DND-41 (cell line): Measurements from ENCODE around the gene C6orf132.

ENCODE experiments used
- ATAC-seq: fragments of 200-7000 bp; cut with Tn5 transposase; 3 replicates; pipeline ENCODE4 v1.9.1; 2021; ENCODE audit warnings: low read depth; ENCODE audit not compliant: insufficient read depth
- DNase-seq: peaks from one replicate; pipeline ENCODE4 v3.0.0-alpha.2; 2020
- H2AFZ ChIP-seq: 2 replicates; pipeline ENCODE4 v1.6.0; 2012; ENCODE audit warnings: low read depth, low read length
- H3K27ac ChIP-seq: 2 replicates; pipeline ENCODE4 v1.5.1; 2012; ENCODE audit warnings: low read length, inconsistent platforms
- H3K27me3 ChIP-seq: fragments of 200-600 bp; sonication (generic); 2 replicates; pipeline ENCODE4 v1.6.0; 2012; ENCODE audit warnings: low read length, mild to moderate bottlenecking, inconsistent platforms; ENCODE audit not compliant: insufficient read depth, poor library complexity
- H3K36me3 ChIP-seq: 2 replicates; pipeline ENCODE4 v1.5.1; 2012; ENCODE audit warnings: low read length, inconsistent platforms; ENCODE audit not compliant: insufficient read depth
- H3K4me1 ChIP-seq: 2 replicates; pipeline ENCODE4 v1.5.1; 2012; ENCODE audit warnings: mild to moderate bottlenecking, low read length; ENCODE audit not compliant: insufficient read depth
- H3K4me2 ChIP-seq: 2 replicates; pipeline ENCODE4 v1.6.0; 2012; ENCODE audit warnings: mild to moderate bottlenecking, moderate library complexity, low read length, inconsistent platforms; ENCODE audit not compliant: insufficient read depth
- H3K4me3 ChIP-seq, 2 experiments: fragments of 200-600 bp in 1 of 2; shearing (Covaris generic) in 1 of 2; 2 replicates each; pipeline ENCODE4 v1.5.1; 2012 to 2016; ENCODE audit warnings: inconsistent platforms in 2 of 2, low read length in 2 of 2, mild to moderate bottlenecking in 2 of 2, low read depth in 1 of 2, moderate library complexity in 1 of 2
- H3K79me2 ChIP-seq: 2 replicates; pipeline ENCODE4 v1.6.0; 2012; ENCODE audit warnings: low read length, inconsistent platforms; ENCODE audit not compliant: insufficient read depth
- H3K9ac ChIP-seq: 2 replicates; pipeline ENCODE4 v1.6.0; 2012; ENCODE audit warnings: low read depth, mild to moderate bottlenecking, inconsistent platforms, low read length, moderate library complexity
- H3K9me3 ChIP-seq: 2 replicates; pipeline ENCODE4 v1.5.1; 2012; ENCODE audit warnings: low read length, moderate library complexity, mild to moderate bottlenecking, inconsistent platforms; ENCODE audit not compliant: insufficient read depth, severe bottlenecking
- H4K20me1 ChIP-seq: 2 replicates; pipeline ENCODE4 v1.6.0; 2012; ENCODE audit warnings: low read length; ENCODE audit not compliant: insufficient read depth
- EZH2 ChIP-seq: IDR thresholded peaks from 3 replicates; pipeline ENCODE4 v1.6.1; 2012; ENCODE audit warnings: borderline replicate concordance, low read depth, mild to moderate bottlenecking, moderate library complexity, low read length, inconsistent platforms; ENCODE audit not compliant: severe bottlenecking
- TF ChIP-seq, protein P1 (sequence below): IDR thresholded peaks from 2 replicates; pipeline ENCODE4 v1.5.1; 2012; ENCODE audit warnings: borderline replicate concordance, low read length, moderate library complexity, mild to moderate bottlenecking; ENCODE audit not compliant: poor library complexity, severe bottlenecking; ENCODE audit errors: extremely low read depth

C6orf132 gene

DNA sequence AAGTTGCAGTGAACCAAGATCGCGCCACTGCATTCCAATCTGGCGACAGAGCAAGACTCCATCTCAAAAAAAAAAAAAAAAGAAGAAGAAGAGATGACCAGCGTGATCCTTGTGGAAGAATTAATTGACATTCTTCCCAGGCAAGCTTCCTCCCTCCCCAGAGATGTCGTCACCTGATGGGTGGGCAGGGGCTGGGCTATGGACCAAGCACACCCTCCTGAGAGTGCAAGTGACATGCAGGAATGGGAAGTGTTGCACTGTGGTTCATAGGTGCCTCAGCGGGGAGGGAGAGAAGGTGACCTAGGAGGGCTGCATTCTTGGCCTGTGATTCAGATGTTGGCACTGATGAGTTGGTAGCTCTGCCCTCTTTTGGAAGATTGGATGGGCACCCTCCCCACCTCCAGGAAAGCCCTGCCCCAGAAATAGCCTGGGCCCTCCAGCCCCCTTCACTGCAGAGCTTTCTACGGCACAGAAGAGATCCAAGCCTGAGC is 54.3 kb downstream of the C6orf132 start:
- Histone ChIP-seq H3K4me2 (no peak overlapping the region), H3K79me2 (no peaks in the 10 kb centered on the region), H4K20me1 (no peaks in the 10 kb centered on the region), H3K4me1 (no peaks in the 10 kb centered on the region), H3K4me3 (no peak overlapping the region), H3K9me3 (no peaks in the 10 kb centered on the region), H3K27ac (no peak overlapping the region), H3K27me3 (no peaks in the 10 kb centered on the region), H2AFZ (no peak overlapping the region), H3K36me3 (peaks cover 4% of the 10 kb centered on the region; the same call in 1 of the 2 replicates), H3K9ac (no peak overlapping the region)
- TF ChIP-seq, protein P1, sequence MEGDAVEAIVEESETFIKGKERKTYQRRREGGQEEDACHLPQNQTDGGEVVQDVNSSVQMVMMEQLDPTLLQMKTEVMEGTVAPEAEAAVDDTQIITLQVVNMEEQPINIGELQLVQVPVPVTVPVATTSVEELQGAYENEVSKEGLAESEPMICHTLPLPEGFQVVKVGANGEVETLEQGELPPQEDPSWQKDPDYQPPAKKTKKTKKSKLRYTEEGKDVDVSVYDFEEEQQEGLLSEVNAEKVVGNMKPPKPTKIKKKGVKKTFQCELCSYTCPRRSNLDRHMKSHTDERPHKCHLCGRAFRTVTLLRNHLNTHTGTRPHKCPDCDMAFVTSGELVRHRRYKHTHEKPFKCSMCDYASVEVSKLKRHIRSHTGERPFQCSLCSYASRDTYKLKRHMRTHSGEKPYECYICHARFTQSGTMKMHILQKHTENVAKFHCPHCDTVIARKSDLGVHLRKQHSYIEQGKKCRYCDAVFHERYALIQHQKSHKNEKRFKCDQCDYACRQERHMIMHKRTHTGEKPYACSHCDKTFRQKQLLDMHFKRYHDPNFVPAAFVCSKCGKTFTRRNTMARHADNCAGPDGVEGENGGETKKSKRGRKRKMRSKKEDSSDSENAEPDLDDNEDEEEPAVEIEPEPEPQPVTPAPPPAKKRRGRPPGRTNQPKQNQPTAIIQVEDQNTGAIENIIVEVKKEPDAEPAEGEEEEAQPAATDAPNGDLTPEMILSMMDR: no peak
- TF ChIP-seq EZH2: no peak
- ATAC-seq (no peak), DNase-seq (no peak)

DNA sequence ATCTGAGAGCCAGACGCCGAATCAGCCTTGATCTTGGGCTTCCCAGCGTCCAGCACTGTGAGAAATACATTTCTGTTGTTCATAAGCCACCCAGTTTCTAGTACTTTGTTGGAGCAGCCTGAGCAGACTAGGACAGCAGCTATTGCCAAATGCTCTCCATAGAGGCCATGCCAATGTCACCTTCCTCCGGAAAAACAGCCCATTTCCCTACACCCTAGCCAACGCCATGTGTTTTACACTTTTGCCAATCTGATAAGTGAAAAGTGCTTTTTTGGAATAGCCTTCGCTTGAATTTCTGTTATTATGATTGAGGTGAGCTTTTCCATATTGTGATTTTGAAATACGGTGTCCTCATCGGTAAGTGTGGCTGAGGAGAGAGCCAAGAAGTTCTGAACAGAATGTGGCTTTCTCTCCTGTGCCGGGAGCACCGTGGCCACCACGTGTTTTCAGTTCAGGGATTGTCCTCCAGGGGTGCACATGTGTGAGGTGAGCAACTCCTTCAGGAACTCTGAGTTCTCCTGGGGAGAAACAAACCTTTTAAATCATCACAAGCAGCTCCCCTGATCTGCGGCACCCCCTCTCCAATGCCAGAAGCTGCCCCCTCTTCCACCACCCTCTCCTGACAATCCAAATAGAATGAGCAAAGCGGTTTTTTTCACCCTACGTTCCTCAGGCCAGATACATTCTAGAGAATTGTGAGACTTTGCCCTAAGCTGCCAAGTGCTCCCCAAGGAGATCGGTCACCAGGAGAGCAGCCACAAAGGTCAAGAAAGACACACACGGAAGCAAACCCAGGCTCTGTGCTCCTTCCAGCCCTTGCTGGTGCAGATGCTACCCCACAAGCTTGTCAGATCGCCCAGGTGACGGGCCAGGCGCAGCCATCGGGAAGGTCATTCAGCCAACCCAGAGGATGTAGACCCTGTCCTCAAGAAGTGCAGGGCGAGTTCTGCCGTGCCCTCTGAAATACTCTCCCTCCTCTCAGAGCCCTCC is 56.1 kb downstream of the C6orf132 start:
- Histone ChIP-seq H3K9me3 (no peaks in the 10 kb centered on the region), H3K9ac (no peak overlapping the region), H3K36me3 (peaks cover 4% of the 10 kb centered on the region; the same call in 1 of the 2 replicates), H3K79me2 (no peaks in the 10 kb centered on the region), H3K27me3 (no peaks in the 10 kb centered on the region), H3K4me2 (no peak overlapping the region), H2AFZ (no peak overlapping the region), H3K4me3 (no peak overlapping the region), H3K4me1 (no peaks in the 10 kb centered on the region), H3K27ac (no peak overlapping the region), H4K20me1 (no peaks in the 10 kb centered on the region)
- DNase-seq (no peak), ATAC-seq (no peak)
- TF ChIP-seq, protein P1: no peak
- TF ChIP-seq EZH2: no peak

GRCh38 chr6:42084889-42085288 is 57.5 kb downstream of the C6orf132 start:
- Histone ChIP-seq H4K20me1 (no peaks in the 10 kb centered on the region), H3K9me3 (no peaks in the 10 kb centered on the region), H3K9ac (no peak overlapping the region), H3K27ac (no peak overlapping the region), H3K4me2 (no peak overlapping the region), H3K27me3 (no peaks in the 10 kb centered on the region), H3K36me3 (peaks cover 7% of the 10 kb centered on the region; the same call in 1 of the 2 replicates), H2AFZ (no peak overlapping the region), H3K4me1 (no peaks in the 10 kb centered on the region), H3K79me2 (no peaks in the 10 kb centered on the region), H3K4me3 (no peak overlapping the region)
- ATAC-seq: no peak
- TF ChIP-seq, protein P1: peak; percentile 22
- no peak for TF ChIP-seq EZH2
- no peak for DNase-seq
